ENCODE results near the gene CCDC8. TPM values are rescaled to one million over a fixed set of nuclear protein-coding genes. Genes with fewer than 3 reads are reported as not detected.

The CCDC8 gene
- total and polyA plus RNA-seq, 9 of the 15 experiments (the other 6 are each of a cell fraction or from before 2014, with no cell fraction given): 0.68 to 30.8 (median 15.6) TPM

DNA sequence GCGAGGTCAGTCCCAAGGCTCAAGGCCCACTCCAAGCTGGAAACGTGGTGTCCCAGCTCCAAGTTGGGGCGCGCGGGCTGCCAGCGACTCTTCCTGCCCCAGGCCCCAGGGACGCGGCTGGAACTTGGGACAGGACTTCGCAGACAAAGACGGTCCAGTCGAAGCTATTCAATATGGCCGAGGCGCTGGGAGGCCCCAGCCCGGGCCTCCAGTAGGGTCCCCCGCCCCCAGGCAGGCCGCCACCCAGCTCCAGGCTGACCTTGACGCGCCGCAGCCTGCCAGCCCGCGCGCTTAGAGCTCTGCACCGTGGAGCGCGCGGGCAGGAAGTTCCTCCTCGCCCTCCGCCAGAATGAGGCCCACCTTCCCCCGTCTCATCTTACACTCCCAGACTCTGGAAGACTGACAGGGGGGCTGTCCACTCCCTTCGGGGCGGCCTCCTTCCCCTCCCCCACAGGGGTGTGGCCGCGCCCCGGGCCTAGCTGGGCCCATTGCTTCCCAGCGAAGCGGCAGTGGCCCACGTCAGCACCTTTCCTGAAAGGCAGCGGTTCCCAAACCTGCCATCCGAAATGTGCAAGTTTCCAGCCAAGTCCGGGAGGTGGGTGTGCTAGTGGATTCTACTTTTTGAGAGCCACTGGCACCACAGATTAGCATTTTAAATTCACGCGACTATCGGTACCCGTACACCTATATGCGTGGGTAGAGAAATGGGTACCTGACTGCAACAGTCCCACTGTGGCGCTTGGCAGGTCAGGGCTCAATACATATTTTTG, at the start of gene CCDC8 (continued):
- peak; percentile 59; the same call in 1 of the 2 replicates for TF ChIP-seq KLF13 (tag; IDR thresholded peaks at IDR 0.05; ENCODE audit: borderline replicate concordance, low read depth)
- TF ChIP-seq, protein P1, sequence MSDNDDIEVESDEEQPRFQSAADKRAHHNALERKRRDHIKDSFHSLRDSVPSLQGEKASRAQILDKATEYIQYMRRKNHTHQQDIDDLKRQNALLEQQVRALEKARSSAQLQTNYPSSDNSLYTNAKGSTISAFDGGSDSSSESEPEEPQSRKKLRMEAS (CRISPR knock-in tag; IDR thresholded peaks at IDR 0.05): peak; percentile 58; the same call in 1 of the 2 replicates
- no peak for TF ChIP-seq CBFB (CRISPR knock-in tag; IDR thresholded peaks at IDR 0.05)
- no peak for TF ChIP-seq ZNF398 (CRISPR knock-in tag; IDR thresholded peaks at IDR 0.05)
- no peak for TF ChIP-seq MIER1 (IDR thresholded peaks at IDR 0.05; ENCODE audit: low read depth)
- TF ChIP-seq SIN3B (IDR thresholded peaks at IDR 0.05; ENCODE audit: low read depth): peak; percentile 30; the same call in 1 of the 2 replicates
- TF ChIP-seq CREB5 (CRISPR knock-in tag; IDR thresholded peaks at IDR 0.05): no peak
- TF ChIP-seq, protein P2, sequence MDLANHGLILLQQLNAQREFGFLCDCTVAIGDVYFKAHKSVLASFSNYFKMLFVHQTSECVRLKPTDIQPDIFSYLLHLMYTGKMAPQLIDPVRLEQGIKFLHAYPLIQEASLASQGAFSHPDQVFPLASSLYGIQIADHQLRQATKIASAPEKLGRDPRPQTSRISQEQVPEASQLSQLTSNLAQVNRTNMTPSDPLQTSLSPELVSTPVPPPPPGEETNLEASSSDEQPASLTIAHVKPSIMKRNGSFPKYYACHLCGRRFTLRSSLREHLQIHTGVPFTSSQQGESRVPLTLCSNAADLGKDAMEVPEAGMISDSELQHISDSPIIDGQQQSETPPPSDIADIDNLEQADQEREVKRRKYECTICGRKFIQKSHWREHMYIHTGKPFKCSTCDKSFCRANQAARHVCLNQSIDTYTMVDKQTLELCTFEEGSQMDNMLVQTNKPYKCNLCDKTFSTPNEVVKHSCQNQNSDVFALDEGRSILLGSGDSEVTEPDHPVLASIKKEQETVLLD (IDR thresholded peaks at IDR 0.05): no peak; the same call in 1 of the 2 replicates
- no peak for TF ChIP-seq SRSF1 (IDR thresholded peaks at IDR 0.05; ENCODE audit: low read depth, low read length)
- no peak for TF ChIP-seq SFPQ (IDR thresholded peaks at IDR 0.05; ENCODE audit: low read depth, low read length)
- TF ChIP-seq ESRRB (CRISPR knock-in tag; IDR thresholded peaks at IDR 0.05; ENCODE audit: borderline replicate concordance): no peak
- TF ChIP-seq ZBTB11 (CRISPR knock-in tag; IDR thresholded peaks at IDR 0.05): peak in 1 of 3 experiments; percentile 82; a peak in 2 of 6 replicates
- no peak; the same call in 1 of the 2 replicates for TF ChIP-seq DPF2 (IDR thresholded peaks at IDR 0.05)
